ENCODE data around the gene FNDC3B. TPM values are rescaled to one million over a fixed set of nuclear protein-coding genes. Genes with fewer than 3 reads are reported as not detected.

FNDC3B gene
- total and polyA plus RNA-seq, 2 of the 8 experiments (the other 6 are each of a cell fraction or from before 2014, with no cell fraction given), result 14.1 to 44.4 TPM

- Histone ChIP-seq H3K27ac (ENCODE audit: low read depth, low read length) (no peak overlapping the region), H3K4ac (replicated peaks; ENCODE audit: insufficient read length, low read depth, low read length) (no peak overlapping the region), H3K18ac (ENCODE audit: extremely low read depth, low read length) (no peak overlapping the region), H3K27me3 (replicated peaks in 1 of 4; ENCODE audit: control insufficient read depth in 3 of 4, extremely low read depth in 1 of 4, insufficient read depth in 3 of 4, low read length in 3 of 4) (no peaks in the 10 kb centered on the region), H3K23ac (ENCODE audit: insufficient read length) (no peak overlapping the region), H3K14ac (ENCODE audit: insufficient read length) (no peak overlapping the region), H4K20me1 (replicated peaks in 1 of 2; ENCODE audit: control insufficient read depth in 1 of 2, insufficient read depth in 2 of 2, low read length in 2 of 2) (no peaks in the 10 kb centered on the region), H2BK15ac (ENCODE audit: low read length) (no peak overlapping the region), H3K56ac (replicated peaks; ENCODE audit: insufficient read length, low read depth, low read length) (no peak overlapping the region), H3K4me3 (ENCODE audit: extremely low read depth in 1 of 4, insufficient read depth in 2 of 4, low read depth in 3 of 4, low read length in 4 of 4) (no peak overlapping the region), H2BK20ac (ENCODE audit: low read length) (no peak overlapping the region), H3K9me3 (ENCODE audit: insufficient read depth in 2 of 2, low read depth in 1 of 2, low read length in 1 of 2) (peaks cover 4 to 7% of the 10 kb centered on the region in 2 experiments; a peak in 3 of 4 replicates), H4K5ac (ENCODE audit: insufficient read length, low read depth, low read length) (no peak overlapping the region), H2BK12ac (ENCODE audit: low read depth, low read length) (no peak overlapping the region), H3K79me2 (ENCODE audit: control insufficient read depth in 1 of 2, insufficient read depth in 2 of 2, low read length in 2 of 2) (peaks cover 0 to 97% of the 10 kb centered on the region in 2 experiments; a peak in 3 of 4 replicates), H3K4me2 (ENCODE audit: insufficient read depth in 1 of 2, low read depth in 2 of 2, low read length in 2 of 2) (no peak overlapping the region), H2BK120ac (replicated peaks; ENCODE audit: low read depth, low read length) (no peak overlapping the region), H3K23me2 (ENCODE audit: low read depth, low read length) (no peaks in the 10 kb centered on the region), H3K9ac (replicated peaks in 1 of 4; ENCODE audit: extremely low read depth in 1 of 4, low read depth in 3 of 4, low read length in 3 of 4) (no peak overlapping the region), H3K36me3 (ENCODE audit: control insufficient read depth in 2 of 4, insufficient read depth in 4 of 4, low read length in 3 of 4) (peaks cover 0 to 11% (median 2%) of the 10 kb centered on the region in 4 experiments; a peak in 4 of 8 replicates), H3K4me1 (replicated peaks in 1 of 4; ENCODE audit: control insufficient read depth in 3 of 4, insufficient read depth in 4 of 4, low read length in 3 of 4) (peaks cover 0 to 10% (median 3%) of the 10 kb centered on the region in 4 experiments; a peak in 2 of 7 replicates), H4K8ac (ENCODE audit: extremely low read depth, insufficient read depth, low read length) (no peak overlapping the region), H3K79me1 (ENCODE audit: low read depth, low read length) (no peaks in the 10 kb centered on the region; the same call in none of the 2 replicates), H2AFZ (ENCODE audit: low read length) (no peak overlapping the region), H4K91ac (replicated peaks; ENCODE audit: insufficient read length, low read length) (no peak overlapping the region), H2BK5ac (ENCODE audit: low read depth, low read length) (no peak overlapping the region), H2AK5ac (ENCODE audit: low read depth, low read length) (no peak overlapping the region)
- DNase-seq (ENCODE audit: low read depth in 1 of 2, low spot score in 2 of 2), result no peak
- FAIRE-seq, result no peak
- ChIA-PET POLR2A (ENCODE audit: partially characterized antibody) (interaction anchor here (0.6 to 1.6 kb wide), 2 partner anchors 11 to 12 kb away, joined by 3 to 4 read pairs; no protein-coding TSS in a partner anchor), CTCF (ENCODE audit: partially characterized antibody) (no interaction called here)
- WGBS, 2 experiments (ENCODE audit: extremely low coverage in 1 of 2, insufficient coverage in 1 of 2, insufficient read length in 1 of 2, insufficient replicate concordance in 2 of 2, low coverage in 1 of 2, low lambda C conversion rate in 2 of 2, missing lambda C conversion rate in 1 of 2), result 94% methylated on average over 5 of the region's 5 CpGs; no CpG with 5 or more reads in 1 of the 2 experiments
- TF ChIP-seq MAFK (IDR thresholded peaks at IDR 0.05; ENCODE audit: low read depth, low read length), result no peak
- TF ChIP-seq SP4 (IDR thresholded peaks at IDR 0.05; ENCODE audit: low read length), result no peak
- no peak for TF ChIP-seq TBP (IDR thresholded peaks at IDR 0.05; ENCODE audit: low read depth, low read length)
- TF ChIP-seq ATF2 (IDR thresholded peaks at IDR 0.05; ENCODE audit: low read length), result no peak
- no peak for TF ChIP-seq CHD1 (IDR thresholded peaks at IDR 0.05; ENCODE audit: low read depth, low read length)
- TF ChIP-seq NANOG (IDR thresholded peaks at IDR 0.05; ENCODE audit: insufficient read depth, low read depth, low read length, poor library complexity, severe bottlenecking), result no peak
- TF ChIP-seq TCF12 (IDR thresholded peaks at IDR 0.05; ENCODE audit: low read depth, low read length), result no peak
- no peak for TF ChIP-seq RBBP5 (IDR thresholded peaks at IDR 0.05; ENCODE audit: borderline replicate concordance, low read depth, low read length)
- no peak for TF ChIP-seq SIRT6 (IDR thresholded peaks at IDR 0.05; ENCODE audit: low read length)
- TF ChIP-seq RAD21 (IDR thresholded peaks at IDR 0.05 in 1 of 2, conservative IDR thresholded peaks at IDR 0.05 in 1 of 2; ENCODE audit: low read depth in 2 of 2, low read length in 2 of 2), result no peak
- TF ChIP-seq SIN3A (conservative IDR thresholded peaks at IDR 0.05 in 1 of 2, IDR thresholded peaks at IDR 0.05 in 1 of 2; ENCODE audit: low read depth in 1 of 2, low read length in 2 of 2), result no peak
Measured at GRCh38 chr3:172082820-172083513, 43.6 kb downstream of the FNDC3B start.
